ENCODE measurements around the gene SOX18. TPM values are rescaled to one million over a fixed set of nuclear protein-coding genes. Genes with fewer than 3 reads are reported as not detected.
A peak's percentile ranks its signal among the peaks of the same experiment; 100 is the strongest.

SOX18 gene
- total and polyA plus RNA-seq, 2 of the 13 experiments (the other 11 are each of a cell fraction or from before 2014, with no cell fraction given), result 1.6 to 1.9 TPM

DNA sequence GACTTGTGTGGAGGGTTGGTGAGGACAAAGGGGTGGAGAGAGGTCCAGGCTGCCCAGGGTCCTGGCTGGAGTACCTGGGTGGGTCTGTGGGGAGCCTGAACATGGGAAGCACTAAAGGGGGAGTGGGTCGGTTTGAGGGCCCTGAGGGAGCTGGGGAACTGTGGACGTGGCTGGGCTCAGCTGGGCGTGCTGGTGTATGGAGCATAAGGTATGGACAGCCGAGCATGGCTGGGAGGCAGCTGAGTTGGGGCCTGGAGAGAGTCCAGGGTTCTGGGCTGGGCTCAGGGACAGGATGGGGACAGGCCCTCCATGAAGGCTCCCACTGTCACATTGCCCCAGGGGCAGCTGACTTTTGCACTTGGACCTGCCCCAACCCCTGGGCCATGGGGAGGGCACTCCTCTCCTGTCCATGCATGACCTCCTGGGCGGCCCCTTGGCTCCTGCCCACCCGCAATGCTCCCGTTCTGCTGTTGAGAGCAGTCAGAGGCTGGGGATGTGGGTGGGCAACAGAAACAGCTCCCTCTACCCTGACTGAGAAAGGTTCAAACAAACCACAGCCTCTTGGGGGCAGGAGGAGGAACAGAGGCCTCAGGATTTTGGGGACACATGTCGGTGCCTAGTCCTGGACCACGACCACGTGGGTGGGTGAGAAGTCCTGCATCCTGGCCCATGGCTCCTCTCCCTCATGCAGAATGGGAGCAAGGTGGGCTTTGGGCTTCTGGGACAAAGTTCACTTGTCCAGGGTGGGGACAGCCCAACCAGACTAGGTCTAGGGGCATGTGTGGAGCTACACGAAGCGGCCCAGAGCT is 9.0 kb downstream of the SOX18 start (continued):
- TF ChIP-seq REST (IDR thresholded peaks at IDR 0.05; ENCODE audit: borderline replicate concordance in 1 of 2, low read depth in 1 of 2, low read length in 2 of 2) (no peak), FLYWCH1 (CRISPR knock-in tag; IDR thresholded peaks at IDR 0.05) (peak; percentile 72; the same call in 1 of the 2 replicates), HMG20B (CRISPR knock-in tag; conservative IDR thresholded peaks at IDR 0.05) (no peak), ARNTL (CRISPR knock-in tag; IDR thresholded peaks at IDR 0.05) (no peak; the same call in 1 of the 2 replicates), ZNF589 (CRISPR knock-in tag; conservative IDR thresholded peaks at IDR 0.05) (no peak; the same call in 1 of the 2 replicates), HOXD1 (CRISPR knock-in tag; IDR thresholded peaks at IDR 0.05) (no peak), ZNF205 (CRISPR knock-in tag; IDR thresholded peaks at IDR 0.05) (no peak), ZNF292 (CRISPR knock-in tag; IDR thresholded peaks at IDR 0.05; ENCODE audit: borderline replicate concordance, low read depth) (no peak), ZNF350 (CRISPR knock-in tag; IDR thresholded peaks at IDR 0.05; ENCODE audit: borderline replicate concordance, low read depth) (no peak; the same call in 1 of the 2 replicates), TFDP1 (CRISPR knock-in tag; IDR thresholded peaks at IDR 0.05; ENCODE audit: borderline replicate concordance) (no peak), ZFP62 (CRISPR knock-in tag; IDR thresholded peaks at IDR 0.05) (no peak), BRCA1 (CRISPR knock-in tag; IDR thresholded peaks at IDR 0.05) (no peak), HES4 (CRISPR knock-in tag; IDR thresholded peaks at IDR 0.05; ENCODE audit: borderline replicate concordance) (no peak; the same call in 1 of the 2 replicates)
- TF ChIP-seq, protein P1, sequence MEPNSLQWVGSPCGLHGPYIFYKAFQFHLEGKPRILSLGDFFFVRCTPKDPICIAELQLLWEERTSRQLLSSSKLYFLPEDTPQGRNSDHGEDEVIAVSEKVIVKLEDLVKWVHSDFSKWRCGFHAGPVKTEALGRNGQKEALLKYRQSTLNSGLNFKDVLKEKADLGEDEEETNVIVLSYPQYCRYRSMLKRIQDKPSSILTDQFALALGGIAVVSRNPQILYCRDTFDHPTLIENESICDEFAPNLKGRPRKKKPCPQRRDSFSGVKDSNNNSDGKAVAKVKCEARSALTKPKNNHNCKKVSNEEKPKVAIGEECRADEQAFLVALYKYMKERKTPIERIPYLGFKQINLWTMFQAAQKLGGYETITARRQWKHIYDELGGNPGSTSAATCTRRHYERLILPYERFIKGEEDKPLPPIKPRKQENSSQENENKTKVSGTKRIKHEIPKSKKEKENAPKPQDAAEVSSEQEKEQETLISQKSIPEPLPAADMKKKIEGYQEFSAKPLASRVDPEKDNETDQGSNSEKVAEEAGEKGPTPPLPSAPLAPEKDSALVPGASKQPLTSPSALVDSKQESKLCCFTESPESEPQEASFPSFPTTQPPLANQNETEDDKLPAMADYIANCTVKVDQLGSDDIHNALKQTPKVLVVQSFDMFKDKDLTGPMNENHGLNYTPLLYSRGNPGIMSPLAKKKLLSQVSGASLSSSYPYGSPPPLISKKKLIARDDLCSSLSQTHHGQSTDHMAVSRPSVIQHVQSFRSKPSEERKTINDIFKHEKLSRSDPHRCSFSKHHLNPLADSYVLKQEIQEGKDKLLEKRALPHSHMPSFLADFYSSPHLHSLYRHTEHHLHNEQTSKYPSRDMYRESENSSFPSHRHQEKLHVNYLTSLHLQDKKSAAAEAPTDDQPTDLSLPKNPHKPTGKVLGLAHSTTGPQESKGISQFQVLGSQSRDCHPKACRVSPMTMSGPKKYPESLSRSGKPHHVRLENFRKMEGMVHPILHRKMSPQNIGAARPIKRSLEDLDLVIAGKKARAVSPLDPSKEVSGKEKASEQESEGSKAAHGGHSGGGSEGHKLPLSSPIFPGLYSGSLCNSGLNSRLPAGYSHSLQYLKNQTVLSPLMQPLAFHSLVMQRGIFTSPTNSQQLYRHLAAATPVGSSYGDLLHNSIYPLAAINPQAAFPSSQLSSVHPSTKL (CRISPR knock-in tag; IDR thresholded peaks at IDR 0.05), result no peak
- TF ChIP-seq, protein P2, sequence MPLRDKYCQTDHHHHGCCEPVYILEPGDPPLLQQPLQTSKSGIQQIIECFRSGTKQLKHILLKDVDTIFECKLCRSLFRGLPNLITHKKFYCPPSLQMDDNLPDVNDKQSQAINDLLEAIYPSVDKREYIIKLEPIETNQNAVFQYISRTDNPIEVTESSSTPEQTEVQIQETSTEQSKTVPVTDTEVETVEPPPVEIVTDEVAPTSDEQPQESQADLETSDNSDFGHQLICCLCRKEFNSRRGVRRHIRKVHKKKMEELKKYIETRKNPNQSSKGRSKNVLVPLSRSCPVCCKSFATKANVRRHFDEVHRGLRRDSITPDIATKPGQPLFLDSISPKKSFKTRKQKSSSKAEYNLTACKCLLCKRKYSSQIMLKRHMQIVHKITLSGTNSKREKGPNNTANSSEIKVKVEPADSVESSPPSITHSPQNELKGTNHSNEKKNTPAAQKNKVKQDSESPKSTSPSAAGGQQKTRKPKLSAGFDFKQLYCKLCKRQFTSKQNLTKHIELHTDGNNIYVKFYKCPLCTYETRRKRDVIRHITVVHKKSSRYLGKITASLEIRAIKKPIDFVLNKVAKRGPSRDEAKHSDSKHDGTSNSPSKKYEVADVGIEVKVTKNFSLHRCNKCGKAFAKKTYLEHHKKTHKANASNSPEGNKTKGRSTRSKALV (CRISPR knock-in tag; IDR thresholded peaks at IDR 0.05), result no peak
- TF ChIP-seq, protein P3, sequence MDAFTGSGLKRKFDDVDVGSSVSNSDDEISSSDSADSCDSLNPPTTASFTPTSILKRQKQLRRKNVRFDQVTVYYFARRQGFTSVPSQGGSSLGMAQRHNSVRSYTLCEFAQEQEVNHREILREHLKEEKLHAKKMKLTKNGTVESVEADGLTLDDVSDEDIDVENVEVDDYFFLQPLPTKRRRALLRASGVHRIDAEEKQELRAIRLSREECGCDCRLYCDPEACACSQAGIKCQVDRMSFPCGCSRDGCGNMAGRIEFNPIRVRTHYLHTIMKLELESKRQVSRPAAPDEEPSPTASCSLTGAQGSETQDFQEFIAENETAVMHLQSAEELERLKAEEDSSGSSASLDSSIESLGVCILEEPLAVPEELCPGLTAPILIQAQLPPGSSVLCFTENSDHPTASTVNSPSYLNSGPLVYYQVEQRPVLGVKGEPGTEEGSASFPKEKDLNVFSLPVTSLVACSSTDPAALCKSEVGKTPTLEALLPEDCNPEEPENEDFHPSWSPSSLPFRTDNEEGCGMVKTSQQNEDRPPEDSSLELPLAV (CRISPR knock-in tag; conservative IDR thresholded peaks at IDR 0.05; ENCODE audit: low read depth), result no peak

All from HepG2 (cell line).